ENCODE measurements around the gene PSEN1. TPM values are rescaled to one million over a fixed set of nuclear protein-coding genes. Genes with fewer than 3 reads are reported as not detected.

PSEN1 gene
- total RNA-seq, 1 experiment from 2014 or later, result 26.9 TPM

- H4K20me1 ChIP-seq (ENCODE audit: insufficient read depth), result no peaks in the 10 kb centered on the region
- no peak overlapping the region for H3K27ac ChIP-seq (ENCODE audit: low read depth, low read length)
- no peaks in the 10 kb centered on the region for H3K9me3 ChIP-seq (ENCODE audit: control insufficient read depth in 1 of 2, insufficient read depth in 1 of 2, low read depth in 1 of 2, low read length in 2 of 2)
- no peaks in the 10 kb centered on the region for H3K9me2 ChIP-seq (ENCODE audit: insufficient read depth)
- TF ChIP-seq ZBTB33 (IDR thresholded peaks at IDR 0.05; ENCODE audit: extremely low read depth, insufficient replicate concordance, low read length) (no peak), POLR2A (IDR thresholded peaks at IDR 0.05; ENCODE audit: borderline replicate concordance, extremely low read depth, insufficient read depth, insufficient read length) (no peak), MAX (IDR thresholded peaks at IDR 0.05) (no peak), ZFX (IDR thresholded peaks at IDR 0.05) (no peak), SP1 (IDR thresholded peaks at IDR 0.05; ENCODE audit: low read depth) (no peak), CTCF (IDR thresholded peaks at IDR 0.05 in 2 of 3, conservative IDR thresholded peaks at IDR 0.05 in 1 of 3; ENCODE audit: borderline replicate concordance in 1 of 3, insufficient read depth in 1 of 3, low read depth in 2 of 3, low read length in 2 of 3) (no peak), EZH2phosphoT487 (IDR thresholded peaks at IDR 0.05; ENCODE audit: borderline replicate concordance) (no peak), ATF3 (IDR thresholded peaks at IDR 0.05) (no peak), SRF (IDR thresholded peaks at IDR 0.05; ENCODE audit: low read depth) (no peak), YY1 (IDR thresholded peaks at IDR 0.05; ENCODE audit: extremely low read depth, insufficient replicate concordance, low read depth, low read length) (no peak), EZH2 (IDR thresholded peaks at IDR 0.05) (no peak), FOSL1 (IDR thresholded peaks at IDR 0.05; ENCODE audit: low read depth) (no peak), EGR1 (IDR thresholded peaks at IDR 0.05; ENCODE audit: low read depth) (no peak), SIN3A (IDR thresholded peaks at IDR 0.05; ENCODE audit: low read depth) (no peak), POLR2AphosphoS5 (IDR thresholded peaks at IDR 0.05; ENCODE audit: low read depth, low read length) (no peak)
- H3K4me1 ChIP-seq (ENCODE audit: control insufficient read depth in 1 of 2, insufficient read depth in 2 of 2, low read length in 2 of 2), result peaks cover 9 to 18% of the 10 kb centered on the region in 2 experiments
- H3K27me3 ChIP-seq (ENCODE audit: insufficient read depth, low read length), result no peaks in the 10 kb centered on the region
- DNase-seq (ENCODE audit: low read depth, low spot score) (no peak), ATAC-seq (no peak)
- no peaks in the 10 kb centered on the region for H3K79me2 ChIP-seq (ENCODE audit: insufficient read depth, low read length)
- CTCF ChIA-PET, result no interaction called here
- no peak overlapping the region for H2AFZ ChIP-seq (ENCODE audit: low read depth, low read length, poor library complexity, severe bottlenecking)
- no peak overlapping the region for H3K4me2 ChIP-seq (ENCODE audit: low read length)
- no TSS peak for BruUV-seq (replicated peaks)
- RAD21 ChIA-PET (ENCODE audit: low non-redundant PET in 1 of 2, low total read pairs in 2 of 2, uncharacterized antibody in 2 of 2, unreplicated experiment in 2 of 2), result no interaction called here
- H3K9ac ChIP-seq (ENCODE audit: low read length), result no peak overlapping the region
- H3K36me3 ChIP-seq (ENCODE audit: control insufficient read depth in 1 of 2, insufficient read depth in 2 of 2, low read length in 2 of 2), result no peaks in the 10 kb centered on the region
- intact Hi-C loops (cut with micrococcal nuclease), result no loop called here
- no peak overlapping the region for H3K4me3 ChIP-seq (replicated peaks in 1 of 2; ENCODE audit: low read depth in 1 of 2, low read length in 2 of 2)
- POLR2A ChIA-PET, result no interaction called here
These were observed 104.6 kb downstream of the PSEN1 start for GRCh38 chr14:73240816-73241480.

Data from HCT116 (cell line).